DND-41 (cell line): ENCODE results near the gene MIEN1.

Source experiments
- CTCF ChIP-seq: IDR thresholded peaks from 2 replicates; pipeline ENCODE4 v1.5.1; 2012; ENCODE audit warnings: borderline replicate concordance, low read length, moderate library complexity, mild to moderate bottlenecking; ENCODE audit not compliant: poor library complexity, severe bottlenecking; ENCODE audit errors: extremely low read depth
- EZH2 ChIP-seq: IDR thresholded peaks from 3 replicates; pipeline ENCODE4 v1.6.1; 2012; ENCODE audit warnings: borderline replicate concordance, low read depth, mild to moderate bottlenecking, moderate library complexity, low read length, inconsistent platforms; ENCODE audit not compliant: severe bottlenecking

- no peak for TF ChIP-seq CTCF
- no peak for TF ChIP-seq EZH2
Observed at GRCh38 chr17:39745335-39746144, 15.2 kb upstream of the MIEN1 start.
